Right lobe of liver (tissue), 6 donors: Measurements from ENCODE around the gene PRPF39. TPM values are rescaled to one million over a fixed set of nuclear protein-coding genes. Genes with fewer than 3 reads are reported as not detected.
"Not testable (repeated sequence)": the region's sequence is repeated elsewhere in the genome, so short reads cannot be mapped to it uniquely, and the experiment has no call there.

ENCODE experiments used
- ATAC-seq, 4 donors: fragments of 200-7000 bp; cut with Tn5 transposase; one replicate each; pipeline ENCODE4 v1.9.1; 2020; ENCODE audit warnings: mild to moderate bottlenecking in 4 of 4, moderate library complexity in 4 of 4
- DNase-seq, 3 donors: peaks; one replicate each; pipeline ENCODE4 v3.0.0-alpha.2; 2020
- H3K27ac ChIP-seq, 3 donors: fragments of 200-600 bp; one replicate each; pipeline ENCODE4 v1.8.0; 2022
- H3K27me3 ChIP-seq, 2 donors: fragments of 200-600 bp; one replicate each; pipeline ENCODE4 v1.8.0; 2022
- H3K36me3 ChIP-seq, 4 donors: fragments of 200-600 bp; sonication (generic) in 1 of 4; one replicate each; pipeline versions ENCODE4 v1.5.1 to v1.8.0; 2017 to 2022; ENCODE audit warnings: control low read depth in 1 of 4
- H3K4me1 ChIP-seq, 4 donors: fragments of 200-600 bp; sonication (generic) in 1 of 4; one replicate each; pipeline versions ENCODE4 v1.5.1 to v1.8.0; 2017 to 2022; ENCODE audit warnings: control low read depth in 1 of 4
- H3K4me3 ChIP-seq, 3 donors: fragments of 200-600 bp; one replicate each; pipeline ENCODE4 v1.8.0; 2022
- H3K9me3 ChIP-seq, 4 donors: fragments of 200-600 bp; sonication (generic) in 1 of 4; one replicate each; pipeline versions ENCODE4 v1.5.1 to v1.8.0; 2017 to 2022; ENCODE audit warnings: control low read depth in 1 of 4
- POLR2A ChIP-seq: fragments of 450-650 bp; IDR thresholded peaks from one replicate; pipeline ENCODE4 v1.6.1; 2017; ENCODE audit warnings: antibody characterized with exemption, mild to moderate bottlenecking
- WGBS: methylation state at CpG from one replicate; pipeline ENCODE4 v1.1.6; 2018; ENCODE audit warnings: low coverage, low lambda C conversion rate; ENCODE audit not compliant: insufficient coverage; ENCODE audit errors: missing lambda C conversion rate; 5-methylcytosine and 5-hydroxymethylcytosine counted together
- intact Hi-C, 2 donors: fragments of 100-400 bp; cut with DNase I; formaldehyde crosslinking; loops; one replicate each; pipeline versions ENCODE4 v1.11.2 to v1.14.1; 2022
- total RNA-seq, 6 experiments: library from RNA; depleted of rRNA in 2 of 6; stranded (reverse); fragments of >200 nt in 2 of 6; fragmentation: NEBNext Ultra II Directional in 3 of 6; extraction: Animal tissue kit (Norgen Biotek cat#: 25700) in 3 of 6; gene quantifications; one replicate each; pipeline versions ENCODE4 v1.1.0 to v1.2.4, GENCODE V29; 2016 to 2023
- TF ChIP-seq, protein P1 (sequence below), 4 donors: fragments of 200-600 bp in 3 of 4; fragments of 450-650 bp in 1 of 4; IDR thresholded peaks; one replicate each; pipeline versions ENCODE4 v1.5.1 to v1.8.0; 2016 to 2022; ENCODE audit warnings: antibody characterized with exemption in 4 of 4, mild to moderate bottlenecking in 2 of 4
- donor health status: DM: no; HTN: yes; CAD: no.
- donor health status: DM: no; HTN: no; CAD: no.
- donor health status: DM: no; HTN: no; CAD: no.
- donor health status: DM: no; HTN: yes; CAD: no.
- donor health status: DM: no; HTN: yes; CAD: no.

Gene PRPF39
- total RNA-seq, 6 experiments from 2014 or later = 7.3 to 15.1 (median 10.4) TPM

DNA sequence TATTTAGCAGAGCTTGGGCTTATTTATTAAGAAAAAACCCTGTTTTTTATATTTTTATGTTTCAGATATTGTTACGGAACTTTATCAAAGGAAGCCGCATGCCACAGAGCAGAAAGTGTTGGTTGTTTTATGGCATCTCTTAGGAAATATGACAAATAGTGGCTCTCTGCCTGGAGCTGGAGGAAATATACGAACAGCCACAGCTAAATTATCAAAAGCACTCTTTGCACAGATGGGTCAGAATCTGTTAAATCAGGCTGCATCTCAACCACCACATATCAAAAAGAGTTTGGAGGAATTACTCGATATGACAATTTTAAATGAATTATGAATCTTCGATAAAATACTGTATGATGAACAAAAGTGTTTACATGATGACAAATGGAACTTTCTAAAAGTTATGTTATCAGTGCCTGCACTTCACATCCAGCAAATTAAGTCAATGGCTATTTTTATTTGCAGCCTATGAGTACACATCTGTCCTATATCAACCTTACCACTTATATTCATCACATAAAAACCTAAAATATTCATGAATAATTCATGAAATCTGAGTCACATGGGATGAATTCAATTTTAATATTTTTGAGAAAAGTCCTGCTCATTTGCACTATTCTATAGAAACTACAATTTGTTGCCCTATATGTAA is 10.6 kb upstream of the PRPF39 start:
- H3K27ac ChIP-seq = no peak overlapping the region
- DNase-seq (no peak), ATAC-seq (no peak)
- intact Hi-C loops = no loop called here
- H3K36me3 ChIP-seq = peaks cover 0 to 7% (median 0%) of the 10 kb centered on the region in 4 donors
- TF ChIP-seq, protein P1, sequence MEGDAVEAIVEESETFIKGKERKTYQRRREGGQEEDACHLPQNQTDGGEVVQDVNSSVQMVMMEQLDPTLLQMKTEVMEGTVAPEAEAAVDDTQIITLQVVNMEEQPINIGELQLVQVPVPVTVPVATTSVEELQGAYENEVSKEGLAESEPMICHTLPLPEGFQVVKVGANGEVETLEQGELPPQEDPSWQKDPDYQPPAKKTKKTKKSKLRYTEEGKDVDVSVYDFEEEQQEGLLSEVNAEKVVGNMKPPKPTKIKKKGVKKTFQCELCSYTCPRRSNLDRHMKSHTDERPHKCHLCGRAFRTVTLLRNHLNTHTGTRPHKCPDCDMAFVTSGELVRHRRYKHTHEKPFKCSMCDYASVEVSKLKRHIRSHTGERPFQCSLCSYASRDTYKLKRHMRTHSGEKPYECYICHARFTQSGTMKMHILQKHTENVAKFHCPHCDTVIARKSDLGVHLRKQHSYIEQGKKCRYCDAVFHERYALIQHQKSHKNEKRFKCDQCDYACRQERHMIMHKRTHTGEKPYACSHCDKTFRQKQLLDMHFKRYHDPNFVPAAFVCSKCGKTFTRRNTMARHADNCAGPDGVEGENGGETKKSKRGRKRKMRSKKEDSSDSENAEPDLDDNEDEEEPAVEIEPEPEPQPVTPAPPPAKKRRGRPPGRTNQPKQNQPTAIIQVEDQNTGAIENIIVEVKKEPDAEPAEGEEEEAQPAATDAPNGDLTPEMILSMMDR (IDR thresholded peaks at IDR 0.05) = no peak
- TF ChIP-seq POLR2A = no peak
- H3K4me3 ChIP-seq = no peak overlapping the region
- WGBS = 82% methylated on average over 5 of the region's 5 CpGs
- no peaks in the 10 kb centered on the region for H3K27me3 ChIP-seq
- no peaks in the 10 kb centered on the region for H3K9me3 ChIP-seq
- no peaks in the 10 kb centered on the region for H3K4me1 ChIP-seq

DNA sequence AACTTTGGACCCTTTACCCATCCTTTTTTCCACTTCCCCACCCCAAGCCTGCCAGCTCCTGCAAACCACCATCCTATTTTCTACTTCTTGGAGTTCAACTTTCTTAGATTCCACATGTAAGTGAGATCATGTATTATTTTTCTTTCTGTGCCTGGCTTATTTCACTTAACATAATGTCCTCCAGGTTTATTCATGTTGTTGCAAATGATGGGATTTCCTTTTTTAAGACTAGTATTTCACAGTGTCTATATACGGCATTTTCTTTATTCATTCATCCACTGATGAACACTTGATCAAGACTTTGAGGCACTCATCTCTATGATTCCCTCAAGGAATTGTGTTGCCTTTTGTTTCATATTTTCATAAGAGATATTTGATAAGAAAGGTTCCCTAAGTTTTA is 5.6 kb upstream of the PRPF39 start:
- WGBS = 71% methylated on average over 1 of the region's 1 CpG
- no peak for DNase-seq
- no peak for TF ChIP-seq POLR2A
- TF ChIP-seq, protein P1 (IDR thresholded peaks at IDR 0.05) = no peak
- Histone ChIP-seq H3K36me3 (peaks cover 0 to 5% (median 0%) of the 10 kb centered on the region in 4 donors), H3K4me3 (no peak overlapping the region), H3K27ac (no peak overlapping the region), H3K9me3 (no peaks in the 10 kb centered on the region), H3K4me1 (peaks cover 0 to 7% (median 0%) of the 10 kb centered on the region in 4 donors), H3K27me3 (no peaks in the 10 kb centered on the region)
- ATAC-seq = no peak
- intact Hi-C loops = no loop called here

DNA sequence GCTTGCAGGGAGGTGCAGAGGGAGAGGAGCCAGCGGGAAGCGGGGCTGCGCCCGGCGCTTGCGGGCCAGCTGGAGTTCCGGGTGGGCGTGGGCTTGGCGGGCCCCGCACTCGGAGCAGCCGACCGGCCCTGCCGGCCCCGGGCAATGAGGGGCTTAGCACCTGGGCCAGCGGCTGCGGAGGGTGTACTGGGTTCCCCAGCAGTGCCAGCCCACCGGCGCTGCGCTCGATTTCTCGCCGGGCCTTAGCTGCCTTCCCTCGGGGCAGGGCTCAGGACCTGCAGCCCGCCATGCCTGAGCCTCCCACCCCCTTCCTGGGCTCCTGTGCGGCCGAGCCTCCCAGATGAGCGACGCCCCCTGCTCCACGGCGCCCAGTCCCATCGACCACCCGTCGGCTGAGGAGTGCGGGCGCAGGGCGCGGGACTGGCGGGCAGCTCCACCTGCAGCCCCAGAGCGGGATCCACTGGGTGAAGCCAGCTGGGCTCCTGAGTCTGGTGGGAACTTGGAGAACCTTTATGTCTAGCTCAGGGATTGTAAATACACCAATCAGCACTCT is 3.4 kb upstream of the PRPF39 start:
- H3K27ac ChIP-seq, ATAC-seq, intact Hi-C loops, H3K27me3 ChIP-seq, H3K4me3 ChIP-seq, H3K9me3 ChIP-seq, H3K36me3 ChIP-seq, DNase-seq: not testable (repeated sequence)
- peaks cover 0 to 16% (median 0%) of the 10 kb centered on the region in 4 donors for H3K4me1 ChIP-seq
- 100% methylated on average over 1 of the region's 40 CpGs for WGBS

DNA sequence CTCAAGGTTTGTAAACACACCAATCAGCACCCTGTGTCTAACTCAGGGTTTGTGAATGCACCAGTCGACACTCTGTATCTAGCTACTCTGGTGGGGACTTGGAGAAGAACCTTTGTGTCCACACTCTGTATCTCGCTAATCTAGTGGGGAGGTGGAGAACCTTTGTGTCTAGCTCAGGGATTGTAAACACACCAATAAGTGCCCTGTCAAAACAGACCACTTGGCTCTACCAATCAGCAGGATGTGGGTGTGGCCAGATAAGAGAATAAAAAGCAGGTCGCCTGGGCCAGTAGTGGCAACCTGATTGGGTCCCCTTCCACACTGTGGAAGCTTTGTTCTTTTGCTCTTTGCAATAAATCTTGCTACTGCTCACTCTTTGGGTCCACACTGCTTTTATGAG is 2.8 kb upstream of the PRPF39 start:
- ATAC-seq, intact Hi-C loops, DNase-seq, H3K27ac ChIP-seq, H3K9me3 ChIP-seq, H3K36me3 ChIP-seq, H3K27me3 ChIP-seq, H3K4me3 ChIP-seq: not testable (repeated sequence)
- WGBS = 100% methylated on average over 2 of the region's 3 CpGs
- peaks cover 0 to 22% (median 0%) of the 10 kb centered on the region in 4 donors for H3K4me1 ChIP-seq

DNA sequence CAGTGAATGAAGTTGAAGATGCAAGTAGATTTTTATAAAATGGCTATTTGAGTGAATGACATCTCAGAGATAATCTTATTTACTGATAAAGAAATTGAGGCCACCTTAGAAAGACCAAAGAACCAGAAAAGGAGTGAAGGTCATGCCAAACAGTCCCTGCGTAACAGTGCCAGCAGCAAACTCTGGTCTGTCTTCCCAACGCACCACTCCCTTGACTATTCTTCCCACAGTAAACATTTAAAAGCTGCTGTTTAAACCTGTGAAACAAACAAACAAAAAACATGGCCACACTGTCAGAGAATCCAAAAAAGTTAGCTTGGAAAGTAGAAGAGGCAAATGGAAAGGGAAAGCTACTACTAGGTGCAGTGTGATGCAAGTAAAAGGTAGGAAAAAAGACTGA is 1.5 kb upstream of the PRPF39 start:
- TF ChIP-seq, protein P1 (IDR thresholded peaks at IDR 0.05) = no peak
- no peak for TF ChIP-seq POLR2A

More for the DNA sequence above, 1.5 kb upstream of the PRPF39 start:
- Histone ChIP-seq H3K36me3 (no peaks in the 10 kb centered on the region), H3K9me3 (no peaks in the 10 kb centered on the region), H3K27me3 (no peaks in the 10 kb centered on the region), H3K4me1 (peaks cover 0 to 22% (median 0%) of the 10 kb centered on the region in 4 donors), H3K27ac (no peak overlapping the region), H3K4me3 (no peak overlapping the region)
- no peak for ATAC-seq
- 23% methylated on average over 2 of the region's 2 CpGs for WGBS
- intact Hi-C loops = no loop called here
- no peak for DNase-seq
